Measurements from ENCODE around the gene E2F3. TPM values are rescaled to one million over a fixed set of nuclear protein-coding genes. Genes with fewer than 3 reads are reported as not detected.

E2F3 gene
- polyA plus RNA-seq, 2 donors: 3.4 to 3.9 TPM

DNA sequence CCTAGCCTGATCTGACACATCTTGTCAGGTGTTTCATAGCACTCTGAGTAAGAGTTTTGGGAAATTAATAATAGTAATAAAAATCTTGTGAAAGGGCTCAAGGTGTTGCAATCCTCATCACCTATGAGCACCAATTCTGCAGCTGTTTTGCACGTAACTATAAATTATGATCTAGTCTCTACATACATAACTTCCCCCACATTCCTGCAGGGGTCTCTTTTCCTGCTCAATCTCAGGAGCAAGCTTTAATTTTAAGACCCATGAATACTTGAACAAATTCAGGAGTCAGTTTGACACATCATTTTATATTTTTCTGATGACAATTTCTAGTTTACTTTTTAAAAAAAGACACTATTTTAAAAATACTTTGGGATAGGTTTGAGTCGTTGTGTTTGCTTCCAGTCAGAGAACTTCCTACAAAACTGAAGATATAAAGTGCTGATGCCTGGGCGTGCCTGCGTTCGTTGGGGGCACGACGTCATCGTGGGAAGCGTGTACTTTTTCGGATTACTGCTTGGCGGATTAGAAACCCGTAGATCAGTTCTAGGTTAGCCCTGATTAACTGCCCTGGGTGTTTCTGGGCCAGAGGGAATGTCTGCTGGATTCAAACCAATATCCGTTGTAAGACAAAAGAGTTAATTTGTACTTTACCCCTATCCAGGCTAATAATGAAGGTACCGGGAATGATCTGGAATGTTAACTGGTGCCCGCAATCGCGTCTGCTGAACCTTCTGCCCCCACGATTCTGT lies 1.0 kb upstream of the E2F3 start:
- H3K9me3 ChIP-seq (ENCODE audit: control insufficient read depth in 2 of 2, insufficient read depth in 1 of 2, low read depth in 1 of 2, low read length in 1 of 2): no peaks in the 10 kb centered on the region
- no peaks in the 10 kb centered on the region for H3K4me1 ChIP-seq (ENCODE audit: control insufficient read depth in 2 of 2, insufficient read depth in 2 of 2, low read length in 1 of 2)
- WGBS, 2 donors: 1% methylated on average over 18 of the region's 18 CpGs

DNA sequence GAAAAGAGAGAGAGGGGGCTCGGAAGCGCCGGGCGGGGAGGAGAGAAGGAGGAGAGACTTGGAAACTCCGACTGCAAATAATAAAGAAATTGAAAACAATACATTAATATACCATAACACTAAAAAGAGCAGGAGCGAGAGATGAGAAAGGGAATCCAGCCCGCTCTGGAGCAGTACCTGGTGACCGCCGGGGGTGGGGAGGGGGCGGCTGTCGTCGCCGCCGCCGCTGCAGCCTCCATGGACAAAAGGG lies 338 bp downstream of the E2F3 start:
- 1 to 2% methylated on average over 15 of the region's 15 CpGs for WGBS, 2 donors

More for the DNA sequence above, 1.0 kb upstream of the E2F3 start:
- peak overlapping the region; percentile 49 to 72 for H3K4me3 ChIP-seq (ENCODE audit: low read depth in 1 of 2, low read length in 2 of 2)
- H3K27ac ChIP-seq (ENCODE audit: low read depth in 2 of 2, low read length in 1 of 2): peak overlapping the region; percentile 82 to 95
- H3K36me3 ChIP-seq (ENCODE audit: control insufficient read depth in 2 of 2, insufficient read depth in 2 of 2, low read length in 1 of 2): no peaks in the 10 kb centered on the region
- H3K27me3 ChIP-seq (ENCODE audit: control insufficient read depth in 1 of 2, insufficient read depth in 2 of 2, low read length in 2 of 2): no peaks in the 10 kb centered on the region

DNA sequence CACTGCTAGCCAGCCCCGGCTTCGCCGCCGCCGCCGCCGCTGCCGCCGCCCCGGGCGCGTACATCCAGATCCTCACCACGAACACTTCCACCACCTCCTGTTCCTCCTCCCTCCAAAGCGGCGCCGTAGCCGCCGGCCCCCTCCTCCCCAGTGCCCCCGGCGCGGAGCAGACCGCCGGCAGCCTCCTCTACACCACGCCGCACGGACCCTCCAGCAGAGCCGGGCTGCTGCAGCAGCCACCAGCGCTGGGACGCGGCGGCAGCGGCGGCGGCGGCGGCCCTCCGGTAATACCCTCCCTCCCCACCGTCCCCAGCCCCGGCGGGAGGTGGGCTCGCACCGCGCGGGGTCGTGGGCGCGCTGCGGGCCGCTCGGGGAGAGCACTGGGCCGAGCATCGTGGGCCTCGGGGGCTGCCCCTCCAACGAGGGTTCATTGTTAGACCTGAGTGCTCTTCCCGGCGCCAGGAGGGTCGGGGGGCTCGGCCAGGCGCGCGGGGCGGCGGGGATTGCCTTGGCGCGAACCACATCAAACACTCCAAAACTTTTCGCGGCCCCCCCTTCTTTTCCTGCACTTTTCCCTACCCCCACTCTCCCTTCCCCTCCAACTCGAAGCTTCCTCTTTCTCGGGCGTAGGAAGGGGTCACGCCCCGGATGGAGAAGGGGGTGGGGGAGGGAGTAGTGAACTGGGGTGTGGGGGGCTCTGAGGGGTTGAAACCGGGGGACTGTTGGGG lies 827 bp downstream of the E2F3 start:
- no peaks in the 10 kb centered on the region for H3K27me3 ChIP-seq (ENCODE audit: control insufficient read depth in 1 of 2, insufficient read depth in 2 of 2, low read length in 2 of 2)
- H3K4me1 ChIP-seq (ENCODE audit: control insufficient read depth in 2 of 2, insufficient read depth in 2 of 2, low read length in 1 of 2): no peaks in the 10 kb centered on the region
- no peaks in the 10 kb centered on the region for H3K36me3 ChIP-seq (ENCODE audit: control insufficient read depth in 2 of 2, insufficient read depth in 2 of 2, low read length in 1 of 2)
- H3K9me3 ChIP-seq (ENCODE audit: control insufficient read depth in 2 of 2, insufficient read depth in 1 of 2, low read depth in 1 of 2, low read length in 1 of 2): no peaks in the 10 kb centered on the region
- WGBS, 2 donors: 0 to 1% methylated on average over 36 to 73 of the region's 73 CpGs
- H3K27ac ChIP-seq (ENCODE audit: low read depth in 2 of 2, low read length in 1 of 2): peak overlapping the region; percentile 87 to 90
- peak overlapping the region; percentile 72 to 77 for H3K4me3 ChIP-seq (ENCODE audit: low read depth in 1 of 2, low read length in 2 of 2)

More for the DNA sequence above, 338 bp downstream of the E2F3 start:
- Histone ChIP-seq H3K27me3 (ENCODE audit: control insufficient read depth in 1 of 2, insufficient read depth in 2 of 2, low read length in 2 of 2) (no peaks in the 10 kb centered on the region), H3K27ac (ENCODE audit: low read depth in 2 of 2, low read length in 1 of 2) (peak overlapping the region; percentile 87 to 90), H3K4me1 (ENCODE audit: control insufficient read depth in 2 of 2, insufficient read depth in 2 of 2, low read length in 1 of 2) (no peaks in the 10 kb centered on the region), H3K9me3 (ENCODE audit: control insufficient read depth in 2 of 2, insufficient read depth in 1 of 2, low read depth in 1 of 2, low read length in 1 of 2) (no peaks in the 10 kb centered on the region), H3K4me3 (ENCODE audit: low read depth in 1 of 2, low read length in 2 of 2) (peak overlapping the region; percentile 72 to 77), H3K36me3 (ENCODE audit: control insufficient read depth in 2 of 2, insufficient read depth in 2 of 2, low read length in 1 of 2) (no peaks in the 10 kb centered on the region)

DNA sequence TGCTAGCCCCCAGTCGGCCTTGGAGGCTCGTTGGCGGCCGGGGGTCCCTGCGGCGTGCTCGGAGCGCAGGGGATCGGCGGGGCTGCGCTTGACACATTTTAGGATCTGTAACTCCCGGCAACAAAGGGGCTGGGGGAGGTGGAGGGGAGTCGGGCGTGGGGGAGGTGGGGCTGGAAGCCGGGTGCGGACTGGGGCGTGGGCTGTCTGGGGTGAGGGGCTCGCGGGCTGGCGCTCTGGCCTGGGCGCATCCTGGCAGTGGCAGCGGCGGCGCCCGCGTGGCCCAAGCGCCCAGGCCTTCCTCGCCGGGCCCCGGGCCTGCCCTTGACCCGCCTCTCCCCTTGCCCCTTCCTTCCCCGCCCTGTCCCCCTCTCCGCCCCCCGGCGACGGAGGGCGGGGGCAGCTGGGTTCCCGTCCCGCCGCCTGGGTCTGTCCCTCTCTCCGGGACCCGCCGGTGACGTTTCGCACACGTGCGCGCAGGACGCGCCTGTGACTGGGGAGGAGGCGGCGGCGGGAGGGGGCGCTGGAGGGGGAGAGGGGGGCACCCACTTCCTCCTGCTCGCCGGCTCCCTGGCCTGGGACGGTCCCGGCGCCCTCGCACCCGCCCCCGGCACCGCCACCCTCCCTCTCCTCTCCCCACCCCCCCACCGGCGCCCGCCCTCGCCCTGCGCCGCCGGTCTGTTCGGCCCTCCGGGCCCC lies 1.5 kb downstream of the E2F3 start:
- Histone ChIP-seq H3K27ac (ENCODE audit: low read depth in 2 of 2, low read length in 1 of 2) (peak overlapping the region; percentile 87 to 90), H3K27me3 (ENCODE audit: control insufficient read depth in 1 of 2, insufficient read depth in 2 of 2, low read length in 2 of 2) (no peaks in the 10 kb centered on the region), H3K9me3 (ENCODE audit: control insufficient read depth in 2 of 2, insufficient read depth in 1 of 2, low read depth in 1 of 2, low read length in 1 of 2) (no peaks in the 10 kb centered on the region), H3K4me3 (ENCODE audit: low read depth in 1 of 2, low read length in 2 of 2) (peak overlapping the region; percentile 72 to 77), H3K36me3 (ENCODE audit: control insufficient read depth in 2 of 2, insufficient read depth in 2 of 2, low read length in 1 of 2) (no peaks in the 10 kb centered on the region), H3K4me1 (ENCODE audit: control insufficient read depth in 2 of 2, insufficient read depth in 2 of 2, low read length in 1 of 2) (no peaks in the 10 kb centered on the region)
- WGBS, 2 donors: 0 to 1% methylated on average over 23 to 69 of the region's 72 CpGs

DNA sequence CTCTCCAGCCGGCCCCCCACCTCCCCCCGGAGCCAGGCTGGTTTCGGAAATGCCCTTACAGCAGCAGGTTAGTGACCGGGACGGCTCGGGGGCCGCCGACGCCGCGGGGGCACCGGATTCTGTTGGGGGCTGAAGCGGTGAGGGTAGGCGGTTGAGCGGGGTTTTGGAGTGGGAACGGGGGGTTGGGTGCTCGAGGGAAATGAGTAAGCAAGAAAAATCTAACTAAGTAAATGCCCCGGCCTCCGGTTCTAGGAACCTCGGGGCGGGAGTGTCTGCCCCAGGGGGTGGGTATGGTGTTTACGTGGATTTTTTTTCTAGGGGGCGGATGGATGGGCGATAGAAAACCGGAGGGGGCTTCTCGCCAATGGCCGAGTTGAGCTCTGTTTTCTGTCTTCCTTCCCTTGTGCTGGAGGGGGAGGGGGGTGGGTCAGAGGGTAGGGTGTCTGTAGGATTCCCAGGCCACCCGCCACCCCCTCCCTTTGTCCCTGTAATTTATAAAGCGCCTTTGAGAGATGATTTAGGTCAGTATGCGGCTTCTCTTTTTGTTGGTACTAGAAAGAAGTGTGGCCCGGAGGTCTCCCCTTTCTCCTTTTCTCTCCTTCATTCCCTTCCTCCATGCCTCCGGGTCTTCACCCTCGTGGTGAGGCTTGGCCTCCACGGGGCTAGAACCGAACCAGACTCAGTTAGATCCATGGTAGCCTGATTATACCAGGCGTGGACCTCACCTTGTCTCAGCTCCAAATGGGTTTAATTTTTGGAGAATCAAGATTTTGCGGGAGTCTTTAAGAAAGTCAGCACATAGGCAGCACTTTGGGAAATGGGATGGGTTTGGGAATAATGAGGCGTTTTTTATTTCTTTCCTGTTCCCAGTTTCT lies 2.3 kb downstream of the E2F3 start:
- Histone ChIP-seq H3K4me1 (ENCODE audit: control insufficient read depth in 2 of 2, insufficient read depth in 2 of 2, low read length in 1 of 2) (no peaks in the 10 kb centered on the region), H3K9me3 (ENCODE audit: control insufficient read depth in 2 of 2, insufficient read depth in 1 of 2, low read depth in 1 of 2, low read length in 1 of 2) (no peaks in the 10 kb centered on the region), H3K36me3 (ENCODE audit: control insufficient read depth in 2 of 2, insufficient read depth in 2 of 2, low read length in 1 of 2) (no peaks in the 10 kb centered on the region), H3K27ac (ENCODE audit: low read depth in 2 of 2, low read length in 1 of 2) (peak overlapping the region; percentile 87 to 90), H3K4me3 (ENCODE audit: low read depth in 1 of 2, low read length in 2 of 2) (peak overlapping the region; percentile 68 to 77), H3K27me3 (ENCODE audit: control insufficient read depth in 1 of 2, insufficient read depth in 2 of 2, low read length in 2 of 2) (no peaks in the 10 kb centered on the region)
- 1 to 2% methylated on average over 37 to 38 of the region's 38 CpGs for WGBS, 2 donors

DNA sequence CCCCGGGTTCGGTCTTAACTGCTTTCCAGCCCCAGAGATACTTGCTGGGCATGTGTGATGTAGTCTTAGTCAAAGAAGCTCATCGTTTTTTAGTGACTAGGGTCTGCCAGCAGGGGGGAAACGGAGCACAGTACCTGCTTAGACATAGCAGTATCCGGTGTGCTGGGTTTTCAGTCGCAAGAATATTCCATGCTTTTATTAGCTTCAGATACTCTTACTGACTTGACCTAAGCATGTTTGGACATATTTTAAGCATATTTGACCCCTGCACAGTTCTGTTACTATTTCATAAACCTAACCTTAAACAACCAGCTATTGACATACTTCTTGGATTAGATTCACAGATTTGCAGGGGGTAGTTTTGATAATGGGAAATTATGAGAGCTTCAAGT lies 3.0 kb downstream of the E2F3 start:
- H3K4me1 ChIP-seq (ENCODE audit: control insufficient read depth in 2 of 2, insufficient read depth in 2 of 2, low read length in 1 of 2): no peaks in the 10 kb centered on the region
- peak overlapping the region; percentile 15 to 90 for H3K27ac ChIP-seq (ENCODE audit: low read depth in 2 of 2, low read length in 1 of 2)
- 2% methylated on average over 6 of the region's 6 CpGs for WGBS, 2 donors
- no peaks in the 10 kb centered on the region for H3K9me3 ChIP-seq (ENCODE audit: control insufficient read depth in 2 of 2, insufficient read depth in 1 of 2, low read depth in 1 of 2, low read length in 1 of 2)
- H3K27me3 ChIP-seq (ENCODE audit: control insufficient read depth in 1 of 2, insufficient read depth in 2 of 2, low read length in 2 of 2): no peaks in the 10 kb centered on the region
- H3K4me3 ChIP-seq (ENCODE audit: low read depth in 1 of 2, low read length in 2 of 2): peak overlapping the region in 1 of 2 donors; percentile 77
- no peaks in the 10 kb centered on the region for H3K36me3 ChIP-seq (ENCODE audit: control insufficient read depth in 2 of 2, insufficient read depth in 2 of 2, low read length in 1 of 2)

DNA sequence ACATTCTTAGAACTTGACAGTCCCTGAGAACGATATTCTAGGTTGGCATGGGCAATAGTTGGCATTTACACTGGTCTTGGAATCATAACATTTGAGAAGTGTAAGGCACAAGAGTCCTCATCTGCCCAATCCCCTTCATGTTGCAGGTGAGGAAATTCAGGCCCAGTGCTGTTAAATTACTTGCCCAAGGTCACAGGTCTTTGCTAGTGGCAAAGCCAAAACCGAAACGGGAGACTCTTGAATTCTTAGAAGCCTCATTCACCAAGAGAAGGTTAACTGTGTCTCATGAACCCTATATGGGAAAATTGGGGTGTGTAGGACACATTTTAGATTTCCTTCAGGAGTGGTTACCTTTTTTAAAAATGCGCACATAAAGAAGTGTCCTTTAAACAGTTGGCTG lies 7.2 kb downstream of the E2F3 start:
- Histone ChIP-seq H3K27me3 (ENCODE audit: control insufficient read depth in 1 of 2, insufficient read depth in 2 of 2, low read length in 2 of 2) (no peaks in the 10 kb centered on the region), H3K27ac (ENCODE audit: low read depth in 2 of 2, low read length in 1 of 2) (no peak overlapping the region), H3K36me3 (ENCODE audit: control insufficient read depth in 2 of 2, insufficient read depth in 2 of 2, low read length in 1 of 2) (no peaks in the 10 kb centered on the region), H3K9me3 (ENCODE audit: control insufficient read depth in 2 of 2, insufficient read depth in 1 of 2, low read depth in 1 of 2, low read length in 1 of 2) (no peaks in the 10 kb centered on the region), H3K4me3 (ENCODE audit: low read depth in 1 of 2, low read length in 2 of 2) (no peak overlapping the region), H3K4me1 (ENCODE audit: control insufficient read depth in 2 of 2, insufficient read depth in 2 of 2, low read length in 1 of 2) (no peaks in the 10 kb centered on the region)
- 87 to 90% methylated on average over 4 of the region's 4 CpGs for WGBS, 2 donors

DNA sequence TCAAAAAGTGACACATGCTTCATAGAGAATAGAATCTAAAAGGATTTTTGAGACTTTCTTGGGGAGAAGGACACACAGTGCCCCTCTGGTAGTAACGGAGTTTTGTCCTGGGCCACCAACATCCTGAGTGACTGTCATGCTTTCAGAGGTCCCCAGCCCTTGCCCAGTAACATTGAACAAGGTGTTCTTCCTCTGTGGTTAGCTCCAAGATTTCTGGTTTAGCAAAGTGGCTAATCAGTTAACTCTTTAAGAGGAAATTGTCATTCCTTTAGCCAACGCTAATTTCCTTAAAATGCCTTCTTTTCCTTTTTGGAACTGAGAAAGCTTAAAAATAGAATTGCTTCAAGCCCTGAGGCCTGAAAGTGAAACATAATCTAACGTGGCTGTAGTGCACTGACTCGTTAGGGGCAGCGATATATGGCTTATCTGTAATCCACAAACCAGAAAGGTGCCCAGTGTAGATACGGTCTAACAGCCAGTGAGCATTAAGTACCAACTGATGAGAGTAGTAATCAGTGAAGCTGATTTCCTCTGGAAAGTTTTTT lies 7.8 kb downstream of the E2F3 start:
- no peaks in the 10 kb centered on the region for H3K4me1 ChIP-seq (ENCODE audit: control insufficient read depth in 2 of 2, insufficient read depth in 2 of 2, low read length in 1 of 2)
- no peaks in the 10 kb centered on the region for H3K27me3 ChIP-seq (ENCODE audit: control insufficient read depth in 1 of 2, insufficient read depth in 2 of 2, low read length in 2 of 2)
- H3K4me3 ChIP-seq (ENCODE audit: low read depth in 1 of 2, low read length in 2 of 2): no peak overlapping the region
- H3K36me3 ChIP-seq (ENCODE audit: control insufficient read depth in 2 of 2, insufficient read depth in 2 of 2, low read length in 1 of 2): no peaks in the 10 kb centered on the region
- H3K27ac ChIP-seq (ENCODE audit: low read depth in 2 of 2, low read length in 1 of 2): no peak overlapping the region
- 45 to 50% methylated on average over 6 of the region's 6 CpGs for WGBS, 2 donors
- no peaks in the 10 kb centered on the region for H3K9me3 ChIP-seq (ENCODE audit: control insufficient read depth in 2 of 2, insufficient read depth in 1 of 2, low read depth in 1 of 2, low read length in 1 of 2)

DNA sequence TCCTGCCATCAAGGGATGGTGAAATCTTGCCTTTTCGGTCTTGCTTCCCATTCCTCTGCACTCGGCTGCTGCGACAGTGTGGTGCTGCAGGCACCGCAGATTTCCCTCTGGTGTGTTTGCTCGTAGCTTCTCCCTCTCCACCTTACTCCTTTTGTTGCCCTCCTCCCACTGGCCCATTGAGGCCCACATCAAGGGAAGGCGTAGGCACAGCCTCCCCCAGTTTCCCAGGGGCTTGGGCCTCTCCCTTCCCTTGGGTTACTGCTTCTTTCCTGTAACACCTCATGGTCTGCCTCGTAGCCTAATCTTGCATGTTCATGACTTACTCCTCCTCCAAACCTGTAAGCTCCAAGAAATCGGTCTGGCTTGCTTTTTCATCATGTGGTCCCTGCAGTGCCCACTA lies 9.9 kb downstream of the E2F3 start:
- WGBS, 2 donors: 84 to 86% methylated on average over 8 of the region's 8 CpGs

More for the DNA sequence above, 9.9 kb downstream of the E2F3 start:
- no peaks in the 10 kb centered on the region for H3K27me3 ChIP-seq (ENCODE audit: control insufficient read depth in 1 of 2, insufficient read depth in 2 of 2, low read length in 2 of 2)
- H3K9me3 ChIP-seq (ENCODE audit: control insufficient read depth in 2 of 2, insufficient read depth in 1 of 2, low read depth in 1 of 2, low read length in 1 of 2): no peaks in the 10 kb centered on the region
- H3K27ac ChIP-seq (ENCODE audit: low read depth in 2 of 2, low read length in 1 of 2): no peak overlapping the region
- no peaks in the 10 kb centered on the region for H3K4me1 ChIP-seq (ENCODE audit: control insufficient read depth in 2 of 2, insufficient read depth in 2 of 2, low read length in 1 of 2)
- no peaks in the 10 kb centered on the region for H3K36me3 ChIP-seq (ENCODE audit: control insufficient read depth in 2 of 2, insufficient read depth in 2 of 2, low read length in 1 of 2)
- H3K4me3 ChIP-seq (ENCODE audit: low read depth in 1 of 2, low read length in 2 of 2): no peak overlapping the region
